Measurements from ENCODE around the gene KCNJ9.

DNA sequence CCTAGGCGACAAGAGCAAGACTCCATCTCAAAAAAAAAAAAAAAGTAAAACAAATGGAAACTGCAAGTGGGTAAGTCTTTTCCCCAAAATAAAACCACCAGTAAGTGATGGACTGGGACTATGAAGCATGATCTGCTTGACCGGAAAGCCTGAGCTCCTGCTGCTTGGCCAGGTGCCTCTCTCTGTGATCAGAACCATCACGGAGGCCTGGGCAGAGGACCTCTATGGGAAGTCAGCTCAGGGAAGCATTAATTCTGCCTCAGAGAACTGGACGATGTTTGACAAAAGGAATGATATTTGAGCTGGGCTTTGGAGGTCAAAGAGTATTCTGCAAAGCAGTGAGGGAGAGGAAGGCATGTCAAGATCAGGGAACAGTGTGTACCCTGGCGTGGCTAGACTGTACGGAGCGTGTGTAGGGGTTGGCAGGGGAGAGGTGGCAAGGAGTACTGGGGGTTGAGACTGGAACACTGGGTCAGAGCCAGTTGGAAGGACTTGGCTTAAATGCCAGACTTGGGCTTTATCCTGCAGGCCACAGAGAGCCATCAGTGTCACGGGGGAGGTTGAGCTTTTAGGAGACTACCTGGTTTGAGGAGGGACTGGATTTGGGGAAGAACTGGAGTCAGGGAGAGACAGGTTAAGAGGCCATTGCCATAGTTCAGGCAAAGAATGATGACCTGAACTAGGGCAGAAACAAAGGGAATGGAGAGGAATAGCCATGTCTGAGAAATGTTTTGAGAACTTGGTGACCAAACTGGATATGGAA, 50.6 kb downstream of the KCNJ9 start:
- TF ChIP-seq POLR2AphosphoS5 (IDR thresholded peaks at IDR 0.05; ENCODE audit: low read depth, low read length) (no peak), POLR2A (IDR thresholded peaks at IDR 0.05; ENCODE audit: low read depth, low read length) (no peak), TAF1 (IDR thresholded peaks at IDR 0.05; ENCODE audit: borderline replicate concordance, low read depth, low read length) (no peak)
